ENCODE results near the gene SPTSSA.

DNA sequence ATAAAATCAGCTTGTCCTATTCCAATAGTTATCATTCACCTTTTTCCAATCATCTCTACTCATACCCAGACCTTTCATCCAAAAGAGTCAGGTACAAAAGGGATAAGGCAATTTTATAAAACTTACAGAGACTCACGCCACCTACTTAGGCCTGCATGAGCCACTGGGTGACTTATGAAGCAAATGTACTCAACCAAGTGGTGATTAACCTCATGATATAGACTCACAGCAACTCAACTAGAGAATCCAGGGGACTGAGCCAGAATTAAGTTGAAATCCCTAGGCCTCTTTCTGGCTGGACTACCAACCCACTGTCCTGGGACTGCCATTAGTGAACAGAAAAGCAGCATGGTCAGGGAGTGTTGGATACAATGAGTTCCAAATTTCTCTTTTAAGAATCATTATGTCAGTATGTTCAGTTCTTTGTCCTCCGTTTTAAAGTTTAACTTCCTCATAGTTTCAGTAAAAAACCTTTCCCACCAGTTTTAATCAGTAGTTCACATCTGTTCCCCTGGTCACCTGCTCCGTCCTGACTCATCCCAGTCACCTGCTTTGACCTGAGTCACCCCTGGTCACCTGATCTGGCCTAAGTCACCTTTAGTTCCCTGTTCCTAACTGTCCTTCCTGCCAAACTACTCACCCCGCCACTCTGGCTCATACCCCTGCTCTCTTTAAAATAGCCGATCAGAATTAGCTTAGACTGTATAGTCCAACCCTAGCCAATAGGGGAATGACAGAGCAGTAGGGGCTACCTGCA lies 36.8 kb downstream of the SPTSSA start:
- TF ChIP-seq, protein P1, sequence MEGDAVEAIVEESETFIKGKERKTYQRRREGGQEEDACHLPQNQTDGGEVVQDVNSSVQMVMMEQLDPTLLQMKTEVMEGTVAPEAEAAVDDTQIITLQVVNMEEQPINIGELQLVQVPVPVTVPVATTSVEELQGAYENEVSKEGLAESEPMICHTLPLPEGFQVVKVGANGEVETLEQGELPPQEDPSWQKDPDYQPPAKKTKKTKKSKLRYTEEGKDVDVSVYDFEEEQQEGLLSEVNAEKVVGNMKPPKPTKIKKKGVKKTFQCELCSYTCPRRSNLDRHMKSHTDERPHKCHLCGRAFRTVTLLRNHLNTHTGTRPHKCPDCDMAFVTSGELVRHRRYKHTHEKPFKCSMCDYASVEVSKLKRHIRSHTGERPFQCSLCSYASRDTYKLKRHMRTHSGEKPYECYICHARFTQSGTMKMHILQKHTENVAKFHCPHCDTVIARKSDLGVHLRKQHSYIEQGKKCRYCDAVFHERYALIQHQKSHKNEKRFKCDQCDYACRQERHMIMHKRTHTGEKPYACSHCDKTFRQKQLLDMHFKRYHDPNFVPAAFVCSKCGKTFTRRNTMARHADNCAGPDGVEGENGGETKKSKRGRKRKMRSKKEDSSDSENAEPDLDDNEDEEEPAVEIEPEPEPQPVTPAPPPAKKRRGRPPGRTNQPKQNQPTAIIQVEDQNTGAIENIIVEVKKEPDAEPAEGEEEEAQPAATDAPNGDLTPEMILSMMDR (IDR thresholded peaks at IDR 0.05) = no peak
- no peak for TF ChIP-seq EZH2 (IDR thresholded peaks at IDR 0.05; ENCODE audit: borderline replicate concordance, insufficient read depth, low read depth, low read length, poor library complexity, severe bottlenecking)

All from B cell (primary cell).